Neuronal stem cell (in vitro differentiated cells): ENCODE data around the gene ADAM8.

Experiments
- DNase-seq: peaks from one replicate; pipeline ENCODE4 v3.0.0-alpha.2; 2013; ENCODE audit warnings: low spot score
- H2AFZ ChIP-seq: one replicate; pipeline ENCODE4 v1.6.1; 2013; ENCODE audit warnings: mild to moderate bottlenecking, low read length, inconsistent platforms
- H2AK5ac ChIP-seq: 2 replicates; pipeline ENCODE4 v1.6.1; 2013; ENCODE audit warnings: low read depth, mild to moderate bottlenecking, inconsistent platforms, low read length, moderate library complexity, mixed read lengths
- H2BK120ac ChIP-seq: 2 replicates; pipeline ENCODE4 v1.6.1; 2013; ENCODE audit warnings: low read depth, mild to moderate bottlenecking, inconsistent platforms, low read length, moderate library complexity, mixed read lengths
- H2BK12ac ChIP-seq: one replicate; pipeline ENCODE4 v1.6.1; 2013; ENCODE audit warnings: low read length, inconsistent platforms
- H2BK15ac ChIP-seq: 2 replicates; pipeline ENCODE4 v1.6.1; 2013; ENCODE audit warnings: mild to moderate bottlenecking, low read length, inconsistent platforms, mixed read lengths
- H2BK5ac ChIP-seq: one replicate; pipeline ENCODE4 v1.6.1; 2013; ENCODE audit warnings: inconsistent platforms, mild to moderate bottlenecking, low read length, moderate library complexity
- H3K14ac ChIP-seq: one replicate; pipeline ENCODE4 v1.6.1; 2013; ENCODE audit warnings: low read length, inconsistent platforms
- H3K18ac ChIP-seq: 2 replicates; pipeline ENCODE4 v1.6.1; 2013; ENCODE audit warnings: low read length, inconsistent platforms
- H3K23ac ChIP-seq: 2 replicates; pipeline ENCODE4 v1.6.1; 2013; ENCODE audit warnings: low read depth, mild to moderate bottlenecking, mixed read lengths, low read length, inconsistent platforms; ENCODE audit not compliant: poor library complexity
- H3K27ac ChIP-seq: replicated peaks from 3 replicates; pipeline ENCODE4 v1.5.1; 2013; ENCODE audit warnings: low read length, inconsistent platforms
- H3K27me3 ChIP-seq, 3 experiments: 2 replicates each; pipeline ENCODE4 v1.6.1; 2013; ENCODE audit warnings: low read length in 3 of 3, mild to moderate bottlenecking in 2 of 3, inconsistent platforms in 1 of 3, low read depth in 1 of 3, mixed read lengths in 1 of 3, moderate library complexity in 1 of 3; ENCODE audit not compliant: control insufficient read depth in 3 of 3, insufficient read depth in 3 of 3
- H3K36me3 ChIP-seq, 2 donors: replicated peaks in 1 of 2; 2 replicates each; pipeline ENCODE4 v1.6.1; 2013; ENCODE audit warnings: low read length in 2 of 2; ENCODE audit not compliant: control insufficient read depth in 2 of 2, insufficient read depth in 2 of 2
- H3K4ac ChIP-seq: 2 replicates; pipeline ENCODE4 v1.6.1; 2013; ENCODE audit warnings: inconsistent platforms, mild to moderate bottlenecking, low read length, moderate library complexity
- H3K4me1 ChIP-seq, 2 donors: 1 replicate in 1 of 2; 2 replicates in 1 of 2; pipeline ENCODE4 v1.6.1; 2013; ENCODE audit warnings: low read length in 2 of 2, low read depth in 1 of 2; ENCODE audit not compliant: control insufficient read depth in 2 of 2, insufficient read depth in 1 of 2
- H3K4me2 ChIP-seq: one replicate; pipeline ENCODE4 v1.6.1; 2013; ENCODE audit warnings: mild to moderate bottlenecking, low read length, inconsistent platforms; ENCODE audit not compliant: insufficient read depth, poor library complexity, severe bottlenecking
- H3K4me3 ChIP-seq, 2 donors: 2 replicates each; pipeline ENCODE4 v1.5.1; 2013; ENCODE audit warnings: low read length in 2 of 2, mild to moderate bottlenecking in 2 of 2, inconsistent platforms in 1 of 2, moderate library complexity in 1 of 2
- H3K79me1 ChIP-seq: one replicate; pipeline ENCODE4 v1.6.1; 2013; ENCODE audit warnings: low read depth, mild to moderate bottlenecking, inconsistent platforms, low read length, moderate library complexity
- H3K9ac ChIP-seq: one replicate; pipeline ENCODE4 v1.6.1; 2013; ENCODE audit warnings: mild to moderate bottlenecking, low read depth, low read length, inconsistent platforms; ENCODE audit not compliant: poor library complexity
- H3K9me3 ChIP-seq, 2 donors: replicated peaks in 1 of 2; 2 replicates each; pipeline versions ENCODE3 to v1.6.1; 2013; ENCODE audit warnings: low read length in 2 of 2, mild to moderate bottlenecking in 2 of 2, inconsistent platforms in 1 of 2, low read depth in 1 of 2, mixed read lengths in 1 of 2, moderate library complexity in 1 of 2; ENCODE audit not compliant: control insufficient read depth in 2 of 2, insufficient read depth in 1 of 2
- H4K8ac ChIP-seq: one replicate; pipeline ENCODE4 v1.6.1; 2013; ENCODE audit warnings: low read depth, mild to moderate bottlenecking, inconsistent platforms, low read length, moderate library complexity
- H4K91ac ChIP-seq: one replicate; pipeline ENCODE4 v1.6.1; 2013; ENCODE audit warnings: low read length, low read depth, mild to moderate bottlenecking, inconsistent platforms; ENCODE audit not compliant: poor library complexity
- WGBS, 2 donors: extraction: QIAGEN DNeasy Blood & Tissue Kit; methylation state at CpG; one replicate each; pipeline ENCODE4 v1.1.7; 2013; ENCODE audit warnings: missing lambda C conversion rate in 2 of 2, mixed read lengths in 1 of 2; ENCODE audit not compliant: insufficient read length in 2 of 2, insufficient replicate concordance in 1 of 2; ENCODE audit errors: extremely low coverage in 2 of 2; 5-methylcytosine and 5-hydroxymethylcytosine counted together

The ADAM8 gene

DNA sequence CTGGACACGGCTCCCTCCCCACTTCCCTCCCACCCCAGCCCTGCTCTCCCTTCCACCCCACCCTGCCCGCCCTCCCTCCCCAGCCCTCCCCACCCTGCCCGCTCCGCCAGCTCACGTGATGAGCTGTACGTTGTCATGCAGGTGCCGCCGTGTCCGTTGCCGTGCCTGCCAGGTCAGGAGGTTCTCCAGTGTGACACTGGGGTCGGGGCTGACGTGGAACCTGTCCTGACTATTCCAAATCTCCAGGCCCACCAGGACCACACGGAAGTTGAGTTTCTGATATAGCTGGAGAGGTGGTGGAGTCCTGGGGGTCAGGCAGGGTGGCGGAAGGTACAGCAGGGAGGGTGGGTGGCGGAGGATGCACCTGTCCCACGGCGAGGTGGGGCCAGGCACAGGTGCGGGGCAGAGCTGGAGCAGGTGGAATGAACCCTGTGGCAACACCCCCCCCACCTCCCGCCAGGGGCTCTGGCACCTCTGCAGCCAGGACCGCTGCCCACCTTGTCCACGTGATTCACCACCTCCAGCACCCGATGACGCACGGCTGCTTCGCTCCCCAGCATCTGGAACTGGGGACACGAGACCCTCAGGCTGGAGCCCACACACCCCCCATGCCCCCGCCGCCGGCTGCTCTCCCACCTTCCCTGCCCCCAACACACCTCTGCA is 4.2 kb downstream of the ADAM8 start:
- no peak overlapping the region for H3K14ac ChIP-seq
- no CpG with 5 or more reads among the region's 29 CpGs for WGBS, 2 donors

GRCh38 chr10:133271521-133272300 is 5.0 kb downstream of the ADAM8 start:
- Histone ChIP-seq H3K4me3 (no peak overlapping the region), H3K36me3 (no peaks in the 10 kb centered on the region), H3K23ac (peak overlapping the region; percentile 73), H3K4ac (no peak overlapping the region), H3K4me1 (peaks cover 8 to 15% of the 10 kb centered on the region in 2 donors), H2AFZ (no peak overlapping the region), H3K27me3 (peaks cover 0 to 11% (median 6%) of the 10 kb centered on the region in 3 experiments), H2AK5ac (peak overlapping the region; percentile 25), H2BK120ac (no peak overlapping the region), H3K9me3 (peaks cover 0 to 2% of the 10 kb centered on the region in 2 donors), H3K9ac (peak overlapping the region; percentile 4), H4K91ac (no peak overlapping the region), H2BK15ac (peak overlapping the region; percentile 58), H3K4me2 (no peak overlapping the region), H3K27ac (no peak overlapping the region), H4K8ac (peak overlapping the region; percentile 92), H3K18ac (peak overlapping the region; percentile 71), H2BK12ac (peak overlapping the region; percentile 73), H2BK5ac (no peak overlapping the region), H3K79me1 (peaks cover 3% of the 10 kb centered on the region), H3K14ac (peak overlapping the region; percentile 38)
- DNase-seq = no peak
- WGBS, 2 donors = no CpG with 5 or more reads among the region's 35 CpGs

More for the DNA sequence above, 4.2 kb downstream of the ADAM8 start:
- H2BK120ac ChIP-seq = no peak overlapping the region
- peaks cover 3% of the 10 kb centered on the region for H3K79me1 ChIP-seq
- peak overlapping the region; percentile 44 for H3K9ac ChIP-seq
- no peak overlapping the region for H3K27ac ChIP-seq
- no peak overlapping the region for H3K4ac ChIP-seq
- no peak overlapping the region for H2BK15ac ChIP-seq
- no peaks in the 10 kb centered on the region for H3K36me3 ChIP-seq
- DNase-seq = no peak
- H4K8ac ChIP-seq = no peak overlapping the region
- peak overlapping the region; percentile 41 for H2BK12ac ChIP-seq
- H3K4me1 ChIP-seq = peaks cover 8 to 15% of the 10 kb centered on the region in 2 donors
- no peak overlapping the region for H2BK5ac ChIP-seq
- no peak overlapping the region for H3K23ac ChIP-seq
- no peak overlapping the region for H3K4me3 ChIP-seq
- H3K18ac ChIP-seq = no peak overlapping the region
- H3K9me3 ChIP-seq = peaks cover 0 to 2% of the 10 kb centered on the region in 2 donors
- no peak overlapping the region for H3K4me2 ChIP-seq
- H2AK5ac ChIP-seq = peak overlapping the region; percentile 70
- H3K27me3 ChIP-seq = peaks cover 0 to 13% (median 6%) of the 10 kb centered on the region in 3 experiments
- no peak overlapping the region for H2AFZ ChIP-seq
- H4K91ac ChIP-seq = no peak overlapping the region

DNA sequence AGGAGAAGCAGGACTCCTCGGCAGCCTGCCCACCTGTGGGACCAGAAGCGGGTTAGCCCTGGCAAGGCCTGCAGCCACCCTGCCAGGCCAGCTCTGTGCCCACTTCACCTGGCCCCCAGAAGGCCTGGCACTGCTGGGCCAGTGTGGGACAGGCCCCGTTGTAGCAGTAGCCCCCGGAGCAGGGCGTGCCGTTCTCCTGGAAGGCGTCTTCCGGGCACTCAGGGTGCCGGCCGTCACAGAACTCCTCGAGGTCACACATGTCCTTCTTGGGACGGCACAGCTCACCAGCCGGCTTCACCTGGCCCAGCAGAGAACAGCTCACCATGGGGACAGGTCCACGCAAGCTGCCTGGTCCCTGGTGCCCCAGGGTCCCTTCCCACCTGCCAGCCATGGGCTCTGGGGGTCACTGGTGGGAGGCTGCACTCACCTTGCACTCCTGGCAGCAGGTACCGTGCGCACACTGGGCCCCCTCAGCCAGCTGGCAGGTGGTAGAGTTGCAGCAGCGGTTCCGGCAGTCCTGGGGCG is 5.8 kb downstream of the ADAM8 start:
- no CpG with 5 or more reads among the region's 19 CpGs for WGBS, 2 donors
- H3K18ac ChIP-seq = no peak overlapping the region
- peaks cover 2% of the 10 kb centered on the region for H3K79me1 ChIP-seq

DNA sequence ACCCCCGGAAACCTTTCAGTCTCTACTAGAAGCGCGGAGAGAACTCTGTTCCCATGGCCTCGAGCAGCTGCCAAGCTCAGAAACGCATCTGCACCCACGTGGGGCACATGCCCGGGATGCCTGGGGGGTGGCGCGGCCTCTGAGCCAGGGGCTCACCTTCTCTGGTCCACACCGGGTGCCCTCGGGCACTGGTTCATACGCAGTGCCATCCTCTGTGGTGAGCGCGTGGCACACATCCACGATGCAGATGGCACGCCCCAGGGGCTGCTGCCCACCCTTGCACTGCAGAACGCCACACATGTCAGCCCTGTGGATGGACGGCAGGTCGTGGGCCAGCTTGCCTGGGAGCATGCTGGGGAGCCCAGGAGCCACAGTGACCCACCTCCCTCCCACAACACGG is 6.5 kb downstream of the ADAM8 start:
- H3K4me1 ChIP-seq = peaks cover 0 to 5% of the 10 kb centered on the region in 2 donors
- no peak overlapping the region for H2BK120ac ChIP-seq
- H3K14ac ChIP-seq = peak overlapping the region; percentile 82
- no peak overlapping the region for H2AFZ ChIP-seq
- H3K27me3 ChIP-seq = no peaks in the 10 kb centered on the region
- no peak overlapping the region for H3K4ac ChIP-seq
- no peak overlapping the region for H3K27ac ChIP-seq
- H3K9ac ChIP-seq = no peak overlapping the region
- no peak overlapping the region for H4K8ac ChIP-seq
- no peak overlapping the region for H4K91ac ChIP-seq
- no CpG with 5 or more reads among the region's 20 CpGs for WGBS, 2 donors
- H2BK5ac ChIP-seq = no peak overlapping the region
- no peak overlapping the region for H3K4me3 ChIP-seq
- no peak overlapping the region for H3K4me2 ChIP-seq
- H3K36me3 ChIP-seq = no peaks in the 10 kb centered on the region
- no peak overlapping the region for H2AK5ac ChIP-seq
- H3K23ac ChIP-seq = peak overlapping the region; percentile 80
- DNase-seq = no peak
- H2BK15ac ChIP-seq = peak overlapping the region; percentile 1
- no peaks in the 10 kb centered on the region for H3K9me3 ChIP-seq
- H3K79me1 ChIP-seq = peaks cover 2% of the 10 kb centered on the region
- no peak overlapping the region for H2BK12ac ChIP-seq
- no peak overlapping the region for H3K18ac ChIP-seq

More for the DNA sequence above, 5.8 kb downstream of the ADAM8 start:
- Histone ChIP-seq H3K4me1 (peaks cover 2 to 11% of the 10 kb centered on the region in 2 donors), H3K14ac (peak overlapping the region; percentile 21), H3K4me3 (peak overlapping the region in 1 of 2 donors; percentile 35), H3K9me3 (no peaks in the 10 kb centered on the region), H3K4me2 (no peak overlapping the region), H2BK120ac (no peak overlapping the region), H3K36me3 (no peaks in the 10 kb centered on the region), H3K23ac (peak overlapping the region; percentile 73), H2AK5ac (no peak overlapping the region), H2BK15ac (no peak overlapping the region), H4K8ac (no peak overlapping the region), H2BK12ac (peak overlapping the region; percentile 75), H3K27ac (no peak overlapping the region), H4K91ac (no peak overlapping the region), H2BK5ac (no peak overlapping the region), H2AFZ (no peak overlapping the region), H3K9ac (peak overlapping the region; percentile 4), H3K27me3 (peaks cover 0 to 3% (median 0%) of the 10 kb centered on the region in 3 experiments), H3K4ac (peak overlapping the region; percentile 53)
- no peak for DNase-seq
